H9 (cell line): ENCODE data around the gene NTF4. TPM values are rescaled to one million over a fixed set of nuclear protein-coding genes. Genes with fewer than 3 reads are reported as not detected.

Source experiments
- DNase-seq: peaks from one replicate; pipeline ENCODE4 v3.0.0-alpha.2; 2017
- H2AFZ ChIP-seq: one replicate; pipeline ENCODE4 v1.6.1; 2013; ENCODE audit warnings: mild to moderate bottlenecking, low read length, control low read depth, moderate library complexity
- H2AK5ac ChIP-seq: 2 replicates; pipeline ENCODE4 v1.6.1; 2013; ENCODE audit warnings: low read length, control low read depth, mixed read lengths; ENCODE audit not compliant: insufficient read length
- H2BK120ac ChIP-seq: one replicate; pipeline ENCODE4 v1.6.1; 2013; ENCODE audit warnings: low read depth, mild to moderate bottlenecking, low read length, control low read depth, inconsistent platforms; ENCODE audit not compliant: poor library complexity, severe bottlenecking
- H2BK12ac ChIP-seq: 2 replicates; pipeline ENCODE4 v1.6.1; 2013; ENCODE audit warnings: low read length, control low read depth, mixed read lengths, low read depth; ENCODE audit not compliant: insufficient read length
- H2BK15ac ChIP-seq: 2 replicates; pipeline ENCODE4 v1.6.1; 2013; ENCODE audit warnings: low read depth, low read length, control low read depth
- H2BK20ac ChIP-seq: one replicate; pipeline ENCODE4 v1.6.1; 2013; ENCODE audit warnings: low read depth, mild to moderate bottlenecking, low read length, control low read depth, inconsistent platforms; ENCODE audit not compliant: poor library complexity, severe bottlenecking
- H2BK5ac ChIP-seq: 2 replicates; pipeline ENCODE4 v1.6.1; 2013; ENCODE audit warnings: low read length, control low read depth, mixed read lengths; ENCODE audit not compliant: insufficient read length
- H3K14ac ChIP-seq: 2 replicates; pipeline ENCODE4 v1.6.1; 2013; ENCODE audit warnings: low read length, control low read depth; ENCODE audit not compliant: insufficient read depth
- H3K18ac ChIP-seq: 2 replicates; pipeline ENCODE4 v1.6.1; 2013; ENCODE audit warnings: low read depth, mild to moderate bottlenecking, mixed read lengths, low read length, control low read depth; ENCODE audit not compliant: insufficient read length
- H3K23ac ChIP-seq: 2 replicates; pipeline ENCODE4 v1.6.1; 2013; ENCODE audit warnings: low read length, control low read depth, mixed read lengths, low read depth; ENCODE audit not compliant: insufficient read length
- H3K23me2 ChIP-seq: 2 replicates; pipeline ENCODE4 v1.6.1; 2013; ENCODE audit warnings: low read depth, mild to moderate bottlenecking, mixed read lengths, low read length, control low read depth; ENCODE audit not compliant: insufficient read length, poor library complexity, severe bottlenecking
- H3K27ac ChIP-seq: 2 replicates; pipeline ENCODE4 v1.5.1; 2013; ENCODE audit warnings: low read length, control low read depth, mixed read lengths, low read depth; ENCODE audit not compliant: insufficient read length
- H3K27me3 ChIP-seq: 2 replicates; pipeline ENCODE4 v1.6.1; 2013; ENCODE audit warnings: low read length, control low read depth, inconsistent platforms; ENCODE audit not compliant: insufficient read depth
- H3K4ac ChIP-seq: 2 replicates; pipeline ENCODE4 v1.6.1; 2013; ENCODE audit warnings: low read depth, mild to moderate bottlenecking, control low read depth, inconsistent platforms, low read length, moderate library complexity
- H3K4me1 ChIP-seq: 2 replicates; pipeline ENCODE4 v1.6.1; 2013; ENCODE audit warnings: low read length, control low read depth, inconsistent platforms; ENCODE audit not compliant: insufficient read depth
- H3K4me2 ChIP-seq: 2 replicates; pipeline ENCODE4 v1.6.1; 2013; ENCODE audit warnings: low read length, control low read depth, mixed read lengths; ENCODE audit not compliant: insufficient read length, insufficient read depth
- H3K56ac ChIP-seq: 2 replicates; pipeline ENCODE4 v1.6.1; 2013; ENCODE audit warnings: low read depth, mild to moderate bottlenecking, mixed read lengths, low read length, control low read depth; ENCODE audit not compliant: insufficient read length
- H3K79me1 ChIP-seq: 2 replicates; pipeline ENCODE4 v1.6.1; 2013; ENCODE audit warnings: low read depth, mild to moderate bottlenecking, moderate library complexity, low read length, control low read depth, inconsistent platforms; ENCODE audit not compliant: insufficient read depth, poor library complexity, severe bottlenecking
- H3K79me2 ChIP-seq: 2 replicates; pipeline ENCODE4 v1.6.1; 2013; ENCODE audit warnings: low read length, control low read depth, inconsistent platforms; ENCODE audit not compliant: insufficient read depth
- H3K9ac ChIP-seq: 2 replicates; pipeline ENCODE4 v1.6.1; 2013; ENCODE audit warnings: low read length, control low read depth, mixed read lengths; ENCODE audit not compliant: insufficient read length; ENCODE audit errors: extremely low read depth
- H3K9me3 ChIP-seq: one replicate; pipeline ENCODE4 v1.6.1; 2013; ENCODE audit warnings: low read depth, low read length, inconsistent platforms; ENCODE audit not compliant: control insufficient read depth
- H3T11ph ChIP-seq: one replicate; pipeline ENCODE4 v1.6.1; 2013; ENCODE audit warnings: mild to moderate bottlenecking, low read length, control low read depth, inconsistent platforms
- H4K20me1 ChIP-seq: one replicate; pipeline ENCODE4 v1.6.1; 2013; ENCODE audit not compliant: control insufficient read depth, insufficient read length, insufficient read depth
- H4K5ac ChIP-seq: 2 replicates; pipeline ENCODE4 v1.6.1; 2013; ENCODE audit warnings: low read depth, mild to moderate bottlenecking, mixed read lengths, low read length, control low read depth; ENCODE audit not compliant: insufficient read length
- H4K8ac ChIP-seq: replicated peaks from 2 replicates; pipeline ENCODE4 v1.6.1; 2013; ENCODE audit warnings: low read length, control low read depth, mixed read lengths, low read depth; ENCODE audit not compliant: insufficient read length
- H4K91ac ChIP-seq: 2 replicates; pipeline ENCODE4 v1.6.1; 2013; ENCODE audit warnings: low read depth, mild to moderate bottlenecking, moderate library complexity, mixed read lengths, low read length, control low read depth; ENCODE audit not compliant: insufficient read length
- H3K27ac Mint-ChIP-seq, 3 experiments: 2 replicates in 2 of 3; 3 replicates in 1 of 3; pipeline ENCODE4 v1.8.0; 2020 to 2021; ENCODE audit warnings: mixed read lengths in 3 of 3, mild to moderate bottlenecking in 1 of 3, moderate library complexity in 1 of 3
- H3K27me3 Mint-ChIP-seq: 2 replicates; pipeline ENCODE4 v1.8.0; 2021; ENCODE audit warnings: low read depth, mild to moderate bottlenecking, moderate library complexity, mixed read lengths
- H3K36me3 Mint-ChIP-seq, 3 experiments: 2 replicates in 2 of 3; 3 replicates in 1 of 3; pipeline ENCODE4 v1.8.0; 2020 to 2021; ENCODE audit warnings: low read depth in 3 of 3, mixed read lengths in 3 of 3; ENCODE audit not compliant: insufficient read depth in 1 of 3
- H3K4me1 Mint-ChIP-seq, 2 experiments: 2 replicates each; pipeline ENCODE4 v1.8.0; 2020; ENCODE audit warnings: mixed read lengths in 2 of 2
- H3K4me3 Mint-ChIP-seq, 2 experiments: 2 replicates in 1 of 2; 3 replicates in 1 of 2; pipeline ENCODE4 v1.8.0; 2020 to 2021; ENCODE audit warnings: mild to moderate bottlenecking in 2 of 2, mixed read lengths in 2 of 2, moderate library complexity in 1 of 2
- H3K9me3 Mint-ChIP-seq, 2 experiments: 2 replicates in 1 of 2; 3 replicates in 1 of 2; pipeline ENCODE4 v1.8.0; 2020; ENCODE audit warnings: mild to moderate bottlenecking in 2 of 2, mixed read lengths in 2 of 2, moderate library complexity in 1 of 2
- WGBS: extraction: QIAGEN DNeasy Blood & Tissue Kit; methylation state at CpG from one replicate; pipeline ENCODE4 v1.1.7; 2013; ENCODE audit warnings: missing lambda C conversion rate, low lambda C conversion rate, mixed read lengths; ENCODE audit not compliant: insufficient read length; ENCODE audit errors: extremely low coverage; 5-methylcytosine and 5-hydroxymethylcytosine counted together
- total RNA-seq: library from RNA; stranded (reverse); gene quantifications from 2 replicates; pipeline ENCODE4 v1.2.1, GENCODE V29; 2021
- TF ChIP-seq, protein P1 (sequence below): fragments of 200-600 bp; sonication (generic); conservative IDR thresholded peaks from 3 replicates; pipeline ENCODE4 v1.8.0; 2021; ENCODE audit warnings: antibody characterized with exemption, mild to moderate bottlenecking

The NTF4 gene
- total RNA-seq, 1 experiment from 2014 or later, result 2.1 TPM

DNA sequence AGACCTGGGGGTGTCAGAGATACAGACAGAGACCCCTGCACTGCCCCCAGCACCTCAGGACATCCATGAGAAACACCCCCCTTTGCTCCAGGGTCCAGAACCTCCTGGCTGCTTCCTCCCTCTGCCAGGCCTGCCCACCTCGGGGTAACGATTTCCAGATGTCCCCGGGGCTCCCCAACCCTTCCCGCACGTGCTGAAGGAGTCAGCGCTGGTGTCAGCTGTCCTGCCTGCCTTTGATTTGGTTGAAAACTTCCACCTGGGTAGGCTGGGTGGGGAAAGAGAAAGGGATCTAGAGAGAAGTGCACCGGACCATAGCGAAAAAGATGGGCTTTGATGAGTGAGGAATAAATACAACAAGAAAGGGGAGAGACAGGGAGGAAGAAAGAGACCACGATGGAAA lies 5.6 kb downstream of the NTF4 start:
- Histone ChIP-seq H4K5ac (no peak overlapping the region), H3K56ac (no peak overlapping the region), H3K9ac (no peak overlapping the region), H4K91ac (no peak overlapping the region), H2BK12ac (no peak overlapping the region), H3K14ac (no peak overlapping the region), H3K4me1 (no peaks in the 10 kb centered on the region), H3K79me2 (no peaks in the 10 kb centered on the region), H3K9me3 (no peaks in the 10 kb centered on the region), H3K4ac (no peak overlapping the region), H3K23ac (no peak overlapping the region), H3T11ph (no peak overlapping the region), H3K27me3 (peaks cover 15% of the 10 kb centered on the region; the same call in 1 of the 2 replicates), H3K4me2 (no peak overlapping the region), H2AFZ (no peak overlapping the region), H3K79me1 (no peaks in the 10 kb centered on the region), H2BK20ac (no peak overlapping the region), H4K8ac (no peak overlapping the region), H2AK5ac (no peak overlapping the region), H3K18ac (no peak overlapping the region), H2BK15ac (no peak overlapping the region), H3K23me2 (peaks cover 10% of the 10 kb centered on the region), H2BK120ac (no peak overlapping the region), H2BK5ac (no peak overlapping the region), H3K27ac (no peak overlapping the region), H4K20me1 (no peaks in the 10 kb centered on the region)
- TF ChIP-seq, protein P1, sequence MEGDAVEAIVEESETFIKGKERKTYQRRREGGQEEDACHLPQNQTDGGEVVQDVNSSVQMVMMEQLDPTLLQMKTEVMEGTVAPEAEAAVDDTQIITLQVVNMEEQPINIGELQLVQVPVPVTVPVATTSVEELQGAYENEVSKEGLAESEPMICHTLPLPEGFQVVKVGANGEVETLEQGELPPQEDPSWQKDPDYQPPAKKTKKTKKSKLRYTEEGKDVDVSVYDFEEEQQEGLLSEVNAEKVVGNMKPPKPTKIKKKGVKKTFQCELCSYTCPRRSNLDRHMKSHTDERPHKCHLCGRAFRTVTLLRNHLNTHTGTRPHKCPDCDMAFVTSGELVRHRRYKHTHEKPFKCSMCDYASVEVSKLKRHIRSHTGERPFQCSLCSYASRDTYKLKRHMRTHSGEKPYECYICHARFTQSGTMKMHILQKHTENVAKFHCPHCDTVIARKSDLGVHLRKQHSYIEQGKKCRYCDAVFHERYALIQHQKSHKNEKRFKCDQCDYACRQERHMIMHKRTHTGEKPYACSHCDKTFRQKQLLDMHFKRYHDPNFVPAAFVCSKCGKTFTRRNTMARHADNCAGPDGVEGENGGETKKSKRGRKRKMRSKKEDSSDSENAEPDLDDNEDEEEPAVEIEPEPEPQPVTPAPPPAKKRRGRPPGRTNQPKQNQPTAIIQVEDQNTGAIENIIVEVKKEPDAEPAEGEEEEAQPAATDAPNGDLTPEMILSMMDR, result no peak
- H3K4me3 Mint-ChIP-seq, result no peak overlapping the region
- peaks cover 0 to 2% of the 10 kb centered on the region in 2 experiments; a peak in 1 of 5 replicates for H3K9me3 Mint-ChIP-seq
- DNase-seq, result no peak
- WGBS, result no CpG with 5 or more reads among the region's 9 CpGs
- H3K27ac Mint-ChIP-seq, result no peak overlapping the region
- peaks cover 27 to 33% of the 10 kb centered on the region in 2 experiments for H3K4me1 Mint-ChIP-seq
- no peaks in the 10 kb centered on the region; a peak in 1 of 7 replicates for H3K36me3 Mint-ChIP-seq
- peaks cover 81% of the 10 kb centered on the region for H3K27me3 Mint-ChIP-seq
